ENCODE results near the gene PBX3. TPM values are rescaled to one million over a fixed set of nuclear protein-coding genes. Genes with fewer than 3 reads are reported as not detected.

The PBX3 gene
- total and polyA plus RNA-seq, 9 of the 15 experiments (the other 6 are each of a cell fraction or from before 2014, with no cell fraction given), result 0.14 to 5.8 (median 0.92) TPM

DNA sequence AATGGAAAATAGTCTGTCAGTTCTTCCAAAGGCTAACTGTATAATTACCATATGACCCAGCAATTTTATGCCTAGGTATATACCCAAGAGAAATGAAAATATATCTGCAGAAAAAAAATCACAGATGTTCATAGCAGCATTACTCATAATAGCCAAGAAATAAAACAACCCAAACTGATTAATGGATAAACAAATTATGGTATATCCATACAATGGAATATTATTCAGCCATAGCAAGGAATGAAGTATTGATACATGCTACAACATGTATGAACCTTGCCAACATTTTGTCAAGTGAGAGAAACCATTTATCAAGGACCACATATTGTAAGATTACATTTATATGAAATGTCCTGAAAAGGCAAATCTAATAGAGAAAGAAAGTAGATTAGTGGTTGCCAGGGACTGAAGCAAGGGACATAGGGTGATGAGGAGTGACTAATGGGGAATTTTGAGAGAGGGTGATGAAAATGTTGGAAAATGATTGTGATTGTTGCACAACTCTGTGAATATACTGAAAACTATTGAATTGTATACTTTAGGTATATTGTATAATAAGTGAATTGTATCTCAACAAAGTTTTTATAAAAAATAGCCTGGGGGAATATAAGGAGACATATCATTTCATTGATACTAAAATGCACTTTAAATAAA, 114.4 kb downstream of the PBX3 start (continued):
- TF ChIP-seq SRSF7 (optimal IDR thresholded peaks at IDR 0.05; ENCODE audit: low read depth, low read length) (no peak), ZNF785 (CRISPR knock-in tag; IDR thresholded peaks at IDR 0.05) (no peak), ERF (CRISPR knock-in tag; IDR thresholded peaks at IDR 0.05) (no peak)

GRCh38 chr9:125863923-125864322, 116.8 kb downstream of the PBX3 start:
- Histone ChIP-seq H2AFZ (ENCODE audit: low read depth, low read length) (no peak overlapping the region), H3K79me2 (ENCODE audit: control insufficient read depth, insufficient read depth, low read length) (no peaks in the 10 kb centered on the region), H3K27ac (ENCODE audit: extremely low read depth, low read depth, low read length) (no peak overlapping the region), H3K9me1 (ENCODE audit: control insufficient read depth, insufficient read depth, low read length) (no peaks in the 10 kb centered on the region), H3K27me3 (ENCODE audit: control insufficient read depth in 2 of 2, insufficient read depth in 2 of 2, low read length in 2 of 2) (no peaks in the 10 kb centered on the region), H3K36me3 (ENCODE audit: control insufficient read depth, insufficient read depth, low read length) (no peaks in the 10 kb centered on the region), H3K4me3 (no peak overlapping the region), H3K9me3 (replicated peaks; ENCODE audit: control insufficient read depth, insufficient read depth, low read depth, low read length) (no peaks in the 10 kb centered on the region), H3K4me1 (replicated peaks in 1 of 2; ENCODE audit: control insufficient read depth in 2 of 2, insufficient read depth in 2 of 2, low read length in 2 of 2) (no peaks in the 10 kb centered on the region), H4K20me1 (replicated peaks; ENCODE audit: control insufficient read depth, insufficient read depth, low read length) (no peaks in the 10 kb centered on the region), H3K4me2 (ENCODE audit: insufficient read depth, low read length) (no peak overlapping the region), H3K9ac (ENCODE audit: insufficient read depth in 1 of 2, low read depth in 2 of 2, low read length in 2 of 2) (no peak overlapping the region)
- POLR2A ChIA-PET, result no interaction called here
- whole genome bisulfite sequencing (ENCODE audit: insufficient coverage, low coverage, missing lambda C conversion rate), result 0% methylated on average over 1 of the region's 1 CpG
- ATAC-seq, result no peak
- BruUV-seq (replicated peaks), result no TSS peak
- no peak for DNase-seq (ENCODE audit: extremely low read depth in 1 of 4, low spot score in 3 of 4)
- in situ Hi-C loops (cut with MboI), result no loop called here
- FAIRE-seq, result no peak
- CTCF ChIA-PET (ENCODE audit: low intra/inter-chr PET ratio), result no interaction called here
- intact Hi-C loops (cut with micrococcal nuclease), result no loop called here
- TF ChIP-seq PTRF (tag; IDR thresholded peaks at IDR 0.05) (no peak), JUN (IDR thresholded peaks at IDR 0.05; ENCODE audit: borderline replicate concordance, low read depth, low read length) (no peak), JUN (CRISPR knock-in tag; IDR thresholded peaks at IDR 0.05; ENCODE audit: borderline replicate concordance) (no peak), HNRNPUL1 (IDR thresholded peaks at IDR 0.05; ENCODE audit: low read length) (no peak), ZNF239 (CRISPR knock-in tag; IDR thresholded peaks at IDR 0.05) (peak; percentile 60), ZHX1 (conservative IDR thresholded peaks at IDR 0.05; ENCODE audit: low read length) (no peak)
